ENCODE measurements around the gene SLC38A2. TPM values are rescaled to one million over a fixed set of nuclear protein-coding genes. Genes with fewer than 3 reads are reported as not detected.
A peak's percentile ranks its signal among the peaks of the same experiment; 100 is the strongest.

SLC38A2 gene
- total RNA-seq, 1 donor from 2014 or later, result 535 TPM

DNA sequence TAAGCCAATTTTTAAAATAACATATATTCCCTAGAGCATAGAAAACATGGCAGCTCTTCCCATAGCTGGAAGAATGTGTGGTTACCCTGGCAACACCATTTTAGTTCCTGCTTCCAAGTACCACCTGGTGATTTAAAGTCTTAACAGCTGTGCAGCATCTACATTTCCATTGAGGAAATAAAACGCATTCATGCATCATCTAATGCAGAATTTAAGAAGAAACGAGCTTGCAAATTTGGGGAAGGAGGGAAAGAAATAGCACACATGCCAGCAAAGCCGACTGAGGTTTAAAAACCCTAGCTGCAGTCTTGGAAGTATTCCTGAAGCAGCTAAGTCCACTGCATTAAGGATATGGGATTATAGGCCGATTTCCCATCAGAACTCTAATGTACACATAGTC is 22.8 kb upstream of the SLC38A2 start:
- peak; percentile 86 for DNase-seq (ENCODE audit: low spot score)

DNA sequence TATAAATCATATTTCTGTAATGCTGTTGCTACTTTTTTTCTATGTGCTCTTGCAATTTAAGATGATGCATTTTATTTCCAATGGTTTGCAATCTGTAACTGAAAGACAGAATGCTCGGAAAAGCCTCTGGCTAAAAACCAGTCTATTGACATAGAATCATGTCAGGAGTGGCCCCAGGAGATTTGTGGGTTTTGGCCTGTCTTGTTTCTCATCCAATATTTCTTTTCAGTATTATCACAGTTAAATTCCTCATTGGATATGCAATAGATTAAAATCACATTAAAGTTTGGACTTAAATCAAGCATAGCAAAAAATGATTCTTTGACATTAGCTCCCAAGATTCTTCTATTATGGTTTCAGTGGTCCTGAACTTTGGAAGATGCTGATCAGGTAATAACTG is 19.1 kb upstream of the SLC38A2 start:
- no peak for DNase-seq (ENCODE audit: low spot score)

DNA sequence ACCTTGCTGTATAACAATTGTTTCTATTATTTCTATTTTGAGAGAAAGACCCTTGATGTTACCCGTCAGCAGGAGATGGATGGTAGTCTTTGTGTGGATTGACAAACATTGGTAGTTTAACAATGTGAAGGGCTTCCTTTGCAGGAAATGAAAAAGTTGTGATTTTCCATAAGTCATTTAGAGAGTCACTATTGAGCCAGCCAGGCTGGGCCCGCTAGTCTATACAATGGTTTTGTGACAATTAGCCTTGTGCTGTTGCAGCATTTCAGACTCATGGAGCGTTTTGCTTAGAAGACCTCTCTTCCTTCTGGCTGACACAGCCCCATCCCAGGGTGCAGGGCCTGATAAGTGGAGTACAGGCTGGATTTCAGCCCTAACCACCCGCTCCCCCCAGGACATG is 18.3 kb upstream of the SLC38A2 start:
- no peak for DNase-seq (ENCODE audit: low spot score)

DNA sequence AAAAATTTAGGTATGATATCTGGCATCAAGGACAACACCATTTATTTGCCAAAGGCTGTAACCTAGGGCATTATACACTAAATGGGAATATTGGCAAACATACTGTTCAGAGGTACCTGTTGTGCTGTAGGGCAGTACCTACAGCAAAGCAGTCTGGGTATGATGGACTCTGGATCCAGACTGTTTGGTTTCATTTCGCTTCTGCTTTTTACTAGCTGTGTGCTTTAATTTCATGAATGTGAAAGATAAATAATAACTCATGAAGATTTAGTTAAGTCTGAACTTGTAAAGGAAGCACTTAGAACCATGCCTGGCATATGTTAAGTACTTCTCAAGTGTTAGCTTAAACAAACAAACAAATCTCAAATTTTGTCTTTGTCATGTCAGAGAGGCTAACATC is 17.7 kb upstream of the SLC38A2 start:
- DNase-seq (ENCODE audit: low spot score), result no peak

DNA sequence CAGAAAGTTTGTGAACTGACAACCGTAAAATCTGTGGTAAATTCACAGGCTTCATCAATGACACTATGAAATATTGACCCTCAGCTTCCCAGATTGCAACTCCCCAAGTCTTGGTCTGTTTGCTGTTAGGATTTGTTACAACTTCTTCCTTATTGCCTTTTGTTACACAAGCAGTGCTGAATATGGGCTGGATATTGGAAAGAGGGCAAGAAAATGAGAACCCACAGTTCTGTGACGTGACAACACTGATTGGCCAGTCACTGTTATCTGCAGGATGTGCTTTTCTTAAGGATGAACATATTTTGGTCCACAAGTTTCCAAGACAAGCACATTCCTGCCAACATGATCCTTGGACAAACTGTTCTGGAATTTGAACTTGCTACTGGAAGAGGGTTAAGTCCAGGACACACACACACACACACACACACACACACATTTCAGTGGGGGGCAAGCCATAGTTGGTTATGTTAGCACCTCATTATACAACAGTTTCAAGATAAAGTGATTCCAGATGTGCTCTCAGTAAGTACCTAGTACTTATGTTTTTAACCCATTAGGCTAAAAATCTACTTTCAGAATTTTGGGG is 16.6 kb upstream of the SLC38A2 start:
- DNase-seq (ENCODE audit: low spot score), result peak; percentile 76

DNA sequence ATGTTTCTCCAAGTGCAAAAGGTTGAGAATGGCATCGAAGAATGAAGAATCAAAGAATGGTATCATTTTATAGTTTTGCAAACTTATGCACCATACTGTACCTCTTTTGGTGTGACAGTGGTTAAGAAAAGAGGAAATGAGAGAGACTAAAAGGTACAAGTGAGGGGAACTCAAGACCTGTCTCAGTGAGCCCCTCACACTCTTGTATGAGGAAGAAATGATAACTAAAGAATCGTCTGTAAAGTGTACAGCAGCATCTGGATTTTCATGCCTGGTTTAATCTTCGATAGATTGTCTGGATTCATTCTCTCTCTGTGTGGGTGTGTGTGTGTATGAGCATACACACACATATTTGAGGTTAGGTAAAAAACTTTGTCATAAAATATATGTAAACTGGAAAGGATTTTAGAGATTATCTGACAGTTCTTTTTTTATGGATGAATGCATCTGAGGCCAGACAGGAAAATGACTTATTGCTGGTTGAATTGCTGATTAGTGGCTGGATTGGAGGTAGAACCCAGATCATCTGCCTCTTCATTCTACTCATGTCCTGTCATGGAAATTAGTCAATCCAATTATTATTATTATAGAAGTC is 16.0 kb upstream of the SLC38A2 start:
- DNase-seq (ENCODE audit: low spot score), result peak; percentile 73

DNA sequence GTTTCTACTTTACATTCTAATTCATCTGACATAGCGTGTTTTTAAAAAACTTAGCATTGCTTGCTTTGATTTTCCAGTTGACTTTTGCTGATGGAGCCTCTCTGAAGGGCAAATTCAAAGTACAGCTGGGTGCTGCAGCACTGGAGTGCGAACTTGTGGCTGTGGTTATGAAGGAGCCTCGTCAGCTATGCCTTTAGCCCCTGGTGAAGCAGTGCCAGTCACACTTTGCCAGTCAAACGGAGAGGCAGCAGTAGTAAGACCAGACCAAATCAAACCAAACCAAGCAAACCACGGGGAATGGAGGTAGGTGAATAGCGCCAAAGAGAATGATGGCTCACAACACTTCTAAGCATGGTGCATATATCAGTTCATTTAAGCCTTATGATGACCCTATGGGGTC is 15.1 kb upstream of the SLC38A2 start:
- DNase-seq (ENCODE audit: low spot score), result no peak

DNA sequence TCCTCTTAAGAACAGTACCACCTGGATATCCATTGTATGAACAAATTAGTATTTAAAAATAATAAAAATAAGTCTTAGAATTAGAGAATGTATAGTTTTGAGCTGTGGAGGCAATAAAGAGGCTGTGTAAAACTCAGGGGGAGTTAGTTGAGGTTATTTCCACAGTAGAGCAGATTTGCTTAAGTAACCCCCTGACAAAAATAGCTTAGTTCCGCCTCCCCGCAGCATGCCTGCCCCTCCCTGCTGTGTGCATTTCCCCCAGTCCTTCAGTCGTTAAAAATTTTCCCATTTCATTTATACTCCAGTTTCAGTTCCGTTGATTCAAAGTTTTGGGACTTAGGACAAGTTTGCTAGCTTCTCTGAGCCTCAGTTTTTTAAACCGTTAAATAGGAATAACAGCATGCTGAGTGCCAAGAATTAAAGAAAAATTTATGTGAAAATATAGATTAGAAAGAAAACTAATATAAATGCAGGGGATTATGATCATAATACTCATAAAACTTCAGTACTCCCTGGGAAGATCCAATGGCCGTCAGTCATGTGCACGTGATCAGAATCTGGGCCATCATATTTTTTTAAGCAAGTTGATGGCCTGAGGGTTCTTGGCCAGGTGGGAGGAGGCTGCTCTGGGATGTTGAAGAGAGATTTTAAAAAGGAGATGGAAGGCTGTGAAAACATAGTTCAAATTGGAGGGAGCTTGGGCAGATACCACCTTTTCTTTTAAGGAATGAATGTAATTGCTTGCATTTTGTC is 14.5 kb upstream of the SLC38A2 start:
- DNase-seq (ENCODE audit: low spot score), result peak; percentile 82

DNA sequence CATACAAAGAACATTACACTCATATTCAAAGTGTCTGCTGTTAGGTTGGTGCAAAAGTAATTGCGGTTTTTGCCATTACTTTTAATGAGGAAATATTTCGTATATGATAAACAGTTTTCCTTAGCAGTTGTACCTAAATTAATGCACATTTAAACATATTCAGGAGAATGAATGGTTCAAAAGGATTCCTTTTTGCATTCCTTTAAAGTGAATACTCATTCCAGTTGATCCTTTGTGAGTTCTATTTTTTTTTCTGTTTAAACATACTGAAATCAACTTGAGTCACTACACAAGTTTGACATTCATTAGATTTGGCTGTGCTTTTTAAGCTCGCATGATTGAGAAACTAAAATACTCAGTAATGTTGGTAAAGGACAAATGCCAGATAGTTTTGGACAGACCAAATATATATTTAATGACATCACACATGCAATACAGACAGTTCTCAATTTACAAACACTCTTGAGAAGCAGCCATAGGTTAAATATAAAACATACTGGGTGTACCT is 13.8 kb upstream of the SLC38A2 start:
- DNase-seq (ENCODE audit: low spot score), result peak; percentile 91

DNA sequence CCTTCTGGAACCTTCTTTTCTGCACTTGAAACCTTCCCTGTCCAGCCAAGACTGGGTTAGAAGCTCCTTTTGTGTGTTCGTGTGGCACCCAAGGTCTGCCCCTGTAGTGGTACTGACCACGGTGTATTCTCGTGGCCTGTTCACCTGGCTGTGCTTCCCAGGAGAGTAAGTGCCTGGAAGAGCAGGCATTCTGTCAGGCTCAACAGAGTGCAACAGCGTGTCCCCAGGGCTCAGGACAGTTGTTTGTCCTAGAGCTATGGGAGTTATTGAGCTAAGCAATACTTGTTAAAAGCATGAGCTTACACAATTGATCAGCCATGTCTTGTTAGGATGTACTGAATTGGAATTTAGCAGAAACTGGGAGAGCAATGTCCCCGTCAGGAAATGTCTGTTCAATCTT is 12.9 kb upstream of the SLC38A2 start:
- DNase-seq (ENCODE audit: low spot score), result no peak

DNA sequence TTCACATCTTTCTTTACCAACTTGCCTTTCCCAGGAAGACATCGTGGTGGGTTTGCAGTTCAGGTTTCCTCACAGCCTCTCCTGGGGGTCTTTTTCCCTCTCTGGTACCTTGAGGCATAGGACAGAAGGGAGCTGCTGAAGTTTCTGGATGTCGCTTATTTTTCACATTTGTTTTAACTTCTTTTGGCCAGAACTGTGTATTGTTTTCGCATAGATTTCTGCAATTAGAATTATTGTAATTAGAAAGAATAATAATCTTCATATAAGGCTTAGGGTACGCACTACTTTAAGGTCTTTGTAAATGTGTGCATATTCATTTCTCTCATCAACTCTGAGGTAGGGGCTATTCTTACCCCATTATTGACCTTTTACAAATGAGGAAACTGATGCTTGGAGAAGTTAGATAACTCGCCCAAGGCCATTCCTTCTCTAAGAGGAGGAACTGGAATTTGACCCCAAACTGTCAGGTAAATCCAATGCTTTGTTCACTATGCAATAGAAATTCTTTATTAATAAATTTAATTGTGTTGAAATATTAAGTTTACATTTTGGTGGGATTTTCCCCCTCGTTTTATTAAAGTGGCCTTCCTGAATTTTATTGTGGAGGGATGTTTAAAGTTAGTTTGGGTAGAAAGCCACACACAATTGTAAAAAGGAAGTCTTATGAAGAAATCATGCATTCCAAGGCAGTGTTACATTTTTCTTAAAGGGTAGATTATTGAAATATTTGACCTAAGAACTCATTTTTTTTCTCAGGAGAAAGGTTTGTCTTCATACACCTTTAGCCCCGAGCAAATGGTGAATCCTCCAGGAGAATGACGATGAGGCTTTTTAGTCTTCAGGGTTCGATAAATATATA is 12.1 kb upstream of the SLC38A2 start:
- DNase-seq (ENCODE audit: low spot score), result no peak

DNA sequence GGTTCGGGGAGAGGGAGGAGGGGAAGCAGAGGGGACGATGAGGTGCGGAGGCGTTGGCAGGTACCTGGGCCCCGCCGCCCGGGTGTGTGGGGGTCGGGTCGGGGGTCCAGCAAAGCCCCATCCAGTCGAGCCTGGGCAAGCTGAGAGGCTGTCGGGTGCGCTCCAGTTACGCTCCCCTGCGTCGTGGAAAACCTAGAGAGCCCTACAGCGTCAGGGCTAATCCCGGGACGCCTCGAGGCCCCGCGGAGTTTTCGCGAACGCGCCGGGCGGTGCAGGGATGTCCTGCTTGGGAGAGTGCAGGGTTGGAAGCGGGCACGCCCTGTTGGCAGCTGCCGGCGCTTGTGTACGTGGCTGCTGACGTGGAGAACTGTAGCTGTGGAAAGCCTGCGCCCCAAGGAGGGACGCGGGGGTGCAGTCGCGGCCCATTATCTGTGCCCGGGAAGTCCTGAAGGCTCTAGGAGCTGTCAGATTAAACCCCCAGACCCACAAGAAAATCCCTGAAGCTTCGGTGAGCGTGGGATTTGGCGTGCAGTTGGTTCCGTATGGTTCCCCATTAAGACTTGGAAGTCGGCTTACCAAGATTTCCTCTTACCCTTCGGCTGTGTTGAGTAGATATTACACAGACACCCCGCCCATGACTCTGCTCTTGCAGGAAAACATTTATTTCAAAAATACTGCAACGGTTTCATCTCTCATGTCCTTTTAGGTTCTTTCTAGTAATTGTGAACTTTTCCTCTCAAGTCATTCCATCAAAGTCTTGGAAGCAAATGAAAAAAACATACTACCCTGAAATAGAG is 11.3 kb upstream of the SLC38A2 start:
- DNase-seq (ENCODE audit: low spot score), result peak; percentile 97

DNA sequence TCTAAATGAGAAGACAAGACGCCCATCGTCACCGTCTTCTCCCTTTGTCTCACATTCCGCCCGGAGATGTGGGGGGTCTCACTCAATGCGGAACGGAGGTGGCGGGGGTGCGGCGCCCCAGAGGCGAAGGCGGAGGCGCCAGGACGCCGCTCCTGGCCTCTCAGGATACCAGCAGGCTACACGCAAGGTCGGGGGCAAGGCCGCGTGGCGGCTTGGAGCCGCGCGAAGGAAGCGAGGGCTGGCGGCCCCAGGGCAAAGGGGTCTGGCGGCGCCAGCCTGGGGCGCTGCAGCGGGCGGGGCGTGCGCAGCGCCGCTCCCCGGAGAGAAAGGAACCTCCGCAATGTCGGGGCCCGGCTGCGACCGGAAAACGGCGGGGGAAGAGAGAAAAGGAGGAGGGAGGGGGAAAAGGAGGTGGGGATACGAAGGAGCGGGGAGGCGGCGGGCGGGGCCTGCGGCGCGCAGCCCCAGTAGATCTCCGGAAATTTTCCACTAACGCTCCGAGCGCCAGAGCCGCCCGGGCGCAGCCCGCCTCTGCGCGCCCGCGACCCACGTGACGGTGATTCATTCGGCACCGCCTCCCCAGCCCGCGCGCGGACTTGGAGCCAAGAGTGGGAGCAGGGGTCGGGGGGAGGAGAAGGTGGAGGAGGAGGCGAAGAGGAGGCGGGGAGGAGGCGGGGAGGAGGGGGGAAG is 10.5 kb upstream of the SLC38A2 start:
- DNase-seq (ENCODE audit: low spot score), result peak; percentile 99

DNA sequence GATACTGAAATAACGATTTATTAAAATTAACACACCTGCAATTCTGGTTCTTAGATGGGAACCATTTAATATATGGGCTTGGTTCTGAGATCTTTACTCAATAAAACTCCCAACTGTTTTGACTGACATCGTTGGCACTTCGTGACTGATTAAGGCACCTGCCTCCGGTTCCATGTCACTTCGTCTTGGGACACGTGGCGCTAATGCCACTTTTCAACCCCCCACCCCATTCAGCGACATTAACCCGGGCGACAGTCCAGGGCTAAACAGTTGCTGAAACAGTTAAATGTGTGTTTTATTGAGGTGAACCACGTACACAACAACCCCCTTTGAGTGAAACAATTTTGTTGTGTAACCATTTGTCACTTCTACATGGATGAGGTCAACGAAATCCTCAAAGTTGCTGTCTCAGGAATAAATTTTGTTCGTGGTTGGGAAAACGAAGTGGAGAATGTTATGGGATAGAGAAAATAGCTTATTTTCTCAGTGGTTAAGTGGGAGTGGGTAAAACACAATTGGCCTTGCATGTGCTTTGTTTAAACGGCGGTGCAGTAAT is 9.9 kb upstream of the SLC38A2 start:
- no peak for DNase-seq (ENCODE audit: low spot score)

DNA sequence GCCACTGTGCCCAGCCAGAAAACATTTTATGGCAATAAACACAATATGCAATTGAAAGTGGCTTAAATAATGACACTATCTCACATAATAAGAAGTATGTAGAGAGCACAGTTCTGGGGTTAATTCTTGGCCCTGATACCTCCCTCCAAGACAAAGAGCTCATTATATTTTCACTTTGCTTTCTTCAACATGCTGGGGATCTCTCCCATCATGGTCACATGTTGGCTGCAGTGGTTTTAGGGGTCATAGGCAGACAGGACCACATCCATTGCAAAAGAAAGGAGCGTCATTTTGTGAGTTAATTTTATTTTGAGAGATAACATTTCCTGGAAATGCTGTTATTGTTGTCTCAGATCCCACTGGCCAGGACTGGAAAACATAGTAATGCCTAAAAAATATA is 8.3 kb upstream of the SLC38A2 start:
- DNase-seq (ENCODE audit: low spot score), result no peak

DNA sequence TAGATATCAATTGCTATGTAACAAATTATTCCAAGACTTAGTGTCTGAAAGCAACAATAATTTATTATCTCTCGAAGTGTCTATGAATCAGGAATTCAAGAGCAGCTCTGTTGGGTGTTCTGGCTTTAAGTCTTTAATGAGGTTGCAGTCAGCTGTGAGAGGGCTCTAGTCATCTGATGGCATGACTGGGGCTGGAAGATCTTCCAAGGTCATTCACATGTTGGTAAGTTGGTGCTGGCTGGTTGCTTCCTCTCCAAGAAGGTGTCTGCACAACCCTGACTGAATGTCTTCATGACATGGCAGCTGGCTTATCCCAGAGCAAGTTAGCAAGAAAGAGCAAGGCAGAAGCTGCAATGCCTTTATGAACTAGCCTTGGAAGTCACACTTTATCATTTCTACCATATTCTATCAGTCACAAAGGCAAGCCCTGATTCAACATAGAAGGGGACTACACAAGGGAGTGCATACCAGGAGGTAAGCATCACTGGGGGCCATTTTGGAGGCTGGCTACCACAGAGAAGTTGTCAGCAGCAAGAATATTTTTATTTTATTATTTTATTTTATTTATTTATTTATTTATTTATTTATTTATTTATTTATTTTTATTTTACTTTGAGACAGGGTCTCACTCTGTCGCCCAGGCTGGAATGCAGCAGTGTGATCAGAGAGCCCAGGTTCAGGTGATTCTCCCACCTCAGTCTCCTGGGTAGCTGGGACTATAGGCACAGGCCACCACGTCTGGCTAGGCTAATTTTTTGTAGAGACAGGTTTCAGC is 7.6 kb upstream of the SLC38A2 start:
- no peak for DNase-seq (ENCODE audit: low spot score)

DNA sequence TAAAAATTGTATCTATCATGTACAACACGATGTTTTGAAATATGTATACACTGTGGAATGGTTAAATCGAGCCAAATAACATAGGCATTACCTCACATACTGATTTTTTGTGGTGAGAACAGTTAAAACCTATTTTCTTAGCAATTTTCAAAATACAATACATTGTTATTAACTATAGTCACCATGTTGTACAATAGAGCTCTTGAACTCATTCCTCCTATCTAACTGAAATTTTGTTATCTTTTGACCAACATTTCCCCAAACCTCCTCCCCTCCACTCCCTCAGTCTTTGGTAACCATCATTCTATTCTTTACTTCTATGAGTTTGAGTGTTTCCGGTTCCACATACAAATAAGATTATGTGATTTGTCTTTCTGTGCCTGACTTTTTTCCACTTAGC is 6.8 kb upstream of the SLC38A2 start:
- no peak for DNase-seq (ENCODE audit: low spot score)

DNA sequence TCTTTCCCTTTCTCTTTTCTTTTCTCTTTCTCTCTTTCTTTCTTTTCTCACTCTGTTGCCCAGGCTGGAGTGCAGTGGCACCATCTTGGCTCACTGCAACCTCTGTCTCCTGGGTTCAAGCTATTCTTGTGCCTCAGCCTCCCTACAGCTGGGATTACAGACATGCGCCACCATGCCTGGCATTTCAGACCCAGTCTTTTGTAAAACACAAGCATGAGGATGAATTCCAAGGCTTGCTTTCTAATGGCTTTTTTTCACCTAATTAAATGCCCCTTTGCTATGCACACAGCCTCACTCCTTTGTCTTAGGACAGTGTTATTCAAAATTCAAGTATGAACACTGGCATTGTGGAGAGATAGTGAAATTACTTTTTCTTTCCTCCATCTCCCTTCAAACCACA is 6.0 kb upstream of the SLC38A2 start:
- no peak for DNase-seq (ENCODE audit: low spot score)

DNA sequence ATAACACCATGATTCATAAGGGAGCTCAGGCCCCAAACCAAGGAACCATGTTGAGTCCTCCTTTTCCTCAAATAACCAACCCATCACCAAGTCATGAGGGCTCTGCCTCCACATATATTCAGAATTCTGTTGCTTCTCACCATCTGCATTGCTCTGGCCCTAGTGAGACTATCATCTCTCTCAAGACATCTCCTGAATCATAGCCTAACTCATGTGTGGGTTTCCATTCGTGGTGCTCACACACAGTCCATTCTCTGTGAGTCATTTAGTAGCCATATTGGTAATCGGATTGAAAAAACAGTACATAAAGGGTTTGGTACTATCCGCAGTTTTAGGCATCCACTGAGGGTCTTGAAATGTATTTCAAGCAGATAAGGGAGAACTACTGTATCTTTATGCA is 5.1 kb upstream of the SLC38A2 start:
- DNase-seq (ENCODE audit: low spot score), result no peak

DNA sequence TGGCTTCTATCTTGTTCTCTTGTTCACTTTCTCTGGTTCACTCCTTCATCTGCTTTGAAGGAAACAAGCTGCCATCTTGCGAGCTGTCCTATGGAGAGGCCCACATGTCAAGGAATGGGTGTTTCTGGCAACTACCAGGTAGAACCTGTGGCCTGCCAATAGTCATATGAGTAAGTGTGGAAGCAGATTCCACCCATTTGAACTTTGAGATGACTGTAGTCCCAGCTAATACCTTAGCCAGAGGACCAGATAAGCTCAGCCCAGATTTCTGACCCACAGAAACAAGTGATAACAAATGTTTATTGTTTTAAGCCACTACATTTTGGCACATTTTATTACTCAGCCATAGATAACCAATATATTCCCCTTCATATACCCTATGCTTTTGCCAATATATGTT is 4.0 kb upstream of the SLC38A2 start:
- no peak for DNase-seq (ENCODE audit: low spot score)

All from umbilical cord (tissue), 2 donors.